Pancreas (tissue), 10 donors: ENCODE results near the gene DLX2. TPM values are rescaled to one million over a fixed set of nuclear protein-coding genes. Genes with fewer than 3 reads are reported as not detected.
"Not testable (repeated sequence)": the region's sequence is repeated elsewhere in the genome, so short reads cannot be mapped to it uniquely, and the experiment has no call there.

Experiments used
- ATAC-seq, 4 donors: fragments of 200-7000 bp; cut with Tn5 transposase; one replicate each; pipeline versions ENCODE4 v1.8.0 to v1.9.1; 2020; ENCODE audit warnings: mild to moderate bottlenecking in 4 of 4, moderate library complexity in 4 of 4
- DNase-seq, 6 donors: peaks; one replicate each; pipeline ENCODE4 v3.0.0-alpha.2; 2020
- FAIRE-seq: peaks from 2 replicates; lab custom pipeline; 2012; peaks lifted over from hg19 to GRCh38; lab: Jason Lieb, UNC
- H3K27ac ChIP-seq, 4 donors: fragments of 200-600 bp; sonication (generic); 1 replicate in 3 of 4; 2 replicates in 1 of 4; pipeline versions ENCODE4 v1.5.0 to v1.8.0; 2020
- H3K27me3 ChIP-seq, 4 donors: fragments of 200-600 bp; one replicate each; pipeline ENCODE4 v1.8.0; 2021
- H3K36me3 ChIP-seq, 3 donors: fragments of 200-600 bp; sonication (generic) in 1 of 3; one replicate each; pipeline versions ENCODE4 v1.5.0 to v1.8.0; 2020 to 2021
- H3K4me1 ChIP-seq, 3 donors: fragments of 200-600 bp; one replicate each; pipeline ENCODE4 v1.8.0; 2021
- H3K4me3 ChIP-seq, 4 donors: fragments of 200-600 bp; sonication (generic) in 2 of 4; one replicate each; pipeline versions ENCODE4 v1.5.0 to v1.8.0; 2020 to 2021
- H3K9me3 ChIP-seq, 4 donors: fragments of 200-600 bp; one replicate each; pipeline ENCODE4 v1.8.0; 2021
- CTCF ChIP-seq, 4 donors: fragments of 200-600 bp; sonication (generic) in 3 of 4; IDR thresholded peaks; one replicate each; pipeline versions ENCODE4 v1.5.0 to v1.8.0; 2021; ENCODE audit warnings: antibody characterized with exemption in 4 of 4
- WGBS, 2 donors: extraction: QIAGEN DNeasy Blood & Tissue Kit; methylation state at CpG; one replicate each; pipeline ENCODE4 v1.1.7; 2013; 5-methylcytosine and 5-hydroxymethylcytosine counted together
- intact Hi-C, 3 donors: fragments of 100-400 bp; cut with DNase I; formaldehyde crosslinking; loops; one replicate each; pipeline versions ENCODE4 v1.11.1 to v1.14.2; 2022
- polyA plus RNA-seq, 2 donors: library from polyadenylated mRNA; stranded (reverse); fragments of 200-250 nt; gene quantifications; one replicate each; pipeline ENCODE4 v1.2.3, GENCODE V29; 2013
- total RNA-seq, 6 donors: library from RNA; stranded (reverse); fragmentation: NEBNext Ultra II Directional in 4 of 6; extraction: Animal tissue kit (Norgen Biotek cat#: 25700) in 4 of 6; gene quantifications; one replicate each; pipeline versions ENCODE4 v1.2.1 to v1.2.4, GENCODE V29; 2021 to 2023
- donor health status: healthy with polysubstance abuse.
- donor health status: DM: no; HTN: no; CAD: no; lungs with moderate emphysema.
- donor health status: DM: no; HTN: no; CAD: no.
- donor health status: control.
- donor health status: control.
- donor health status: Bipolar disorder and iron deficiency.
- donor health status: DM: yes; HTN: yes; CAD: no.
- donor health status: DM: no; HTN: no; CAD: no.
- donor health status: DM: no; HTN: no; CAD: no.
- donor health status: DM: yes; HTN: yes; CAD: no.

The DLX2 gene
- total and polyA plus RNA-seq, 8 donors, result not detected

GRCh38 chr2:172070936-172071335, 31.8 kb downstream of the DLX2 start:
- Histone ChIP-seq H3K36me3 (no peaks in the 10 kb centered on the region), H3K4me3 (no peak overlapping the region), H3K27me3 (no peaks in the 10 kb centered on the region), H3K9me3 (no peaks in the 10 kb centered on the region), H3K27ac (no peak overlapping the region), H3K4me1 (no peaks in the 10 kb centered on the region)
- intact Hi-C loops, result no loop called here
- TF ChIP-seq CTCF (IDR thresholded peaks at IDR 0.05), result no peak
- FAIRE-seq (no peak), DNase-seq (no peak), ATAC-seq (no peak)
- 78 to 88% methylated on average over 1 of the region's 1 CpG for WGBS, 2 donors

- FAIRE-seq, DNase-seq, ATAC-seq, H3K9me3 ChIP-seq, H3K27me3 ChIP-seq, intact Hi-C loops, H3K27ac ChIP-seq, H3K4me1 ChIP-seq, H3K4me3 ChIP-seq, H3K36me3 ChIP-seq: not testable (repeated sequence)
- 95 to 97% methylated on average over 4 of the region's 4 CpGs for WGBS, 2 donors
Observed at GRCh38 chr2:172067905-172068304, 34.8 kb downstream of the DLX2 start.

GRCh38 chr2:172066394-172066886, 36.3 kb downstream of the DLX2 start:
- no peaks in the 10 kb centered on the region for H3K9me3 ChIP-seq
- no peak for TF ChIP-seq CTCF (IDR thresholded peaks at IDR 0.05)
- WGBS, 2 donors, result 89 to 92% methylated on average over 4 of the region's 4 CpGs
- no peak overlapping the region for H3K4me3 ChIP-seq
- ATAC-seq (no peak), FAIRE-seq (no peak), DNase-seq (no peak)
- no peaks in the 10 kb centered on the region for H3K4me1 ChIP-seq
- no peaks in the 10 kb centered on the region for H3K36me3 ChIP-seq
- no peaks in the 10 kb centered on the region for H3K27me3 ChIP-seq
- H3K27ac ChIP-seq, result no peak overlapping the region
- intact Hi-C loops, result no loop called here

- intact Hi-C loops, result no loop called here
- Histone ChIP-seq H3K9me3 (no peaks in the 10 kb centered on the region), H3K4me3 (no peak overlapping the region), H3K36me3 (no peaks in the 10 kb centered on the region), H3K27ac (no peak overlapping the region), H3K27me3 (no peaks in the 10 kb centered on the region), H3K4me1 (no peaks in the 10 kb centered on the region)
- no peak for FAIRE-seq
- 91 to 94% methylated on average over 4 of the region's 4 CpGs for WGBS, 2 donors
- no peak for DNase-seq
- TF ChIP-seq CTCF (IDR thresholded peaks at IDR 0.05), result no peak
- no peak for ATAC-seq
Observed at GRCh38 chr2:172065111-172065510, 37.6 kb downstream of the DLX2 start.

GRCh38 chr2:172063446-172063845, 39.3 kb downstream of the DLX2 start:
- 91 to 95% methylated on average over 9 of the region's 9 CpGs for WGBS, 2 donors
- Histone ChIP-seq H3K36me3 (no peaks in the 10 kb centered on the region), H3K9me3 (no peaks in the 10 kb centered on the region), H3K27me3 (no peaks in the 10 kb centered on the region), H3K27ac (no peak overlapping the region), H3K4me3 (no peak overlapping the region), H3K4me1 (no peaks in the 10 kb centered on the region)
- no peak for ATAC-seq
- no peak for FAIRE-seq
- no peak for DNase-seq
- no peak for TF ChIP-seq CTCF (IDR thresholded peaks at IDR 0.05)
- intact Hi-C loops, result no loop called here
